Central memory CD8-positive, alpha-beta T cell (primary cell): ENCODE results near the gene GPAT2.
A peak's percentile ranks its signal among the peaks of the same experiment; 100 is the strongest.
"Not testable (repeated sequence)": the region's sequence is repeated elsewhere in the genome, so short reads cannot be mapped to it uniquely, and the experiment has no call there.

Source experiments
- ATAC-seq: fragments of 150-1000 bp; cut with Tn5 transposase; replicated peaks from 2 replicates; pipeline ENCODE4 v1.10.0; 2022; ENCODE audit warnings: mild to moderate bottlenecking, moderate FRiP score, moderate number of reproducible peaks; ENCODE audit not compliant: poor library complexity, severe bottlenecking; ENCODE audit errors: extremely low read depth
- DNase-seq, 2 donors: peaks; one replicate each; pipeline ENCODE4 v3.0.0; 2021; ENCODE audit warnings: low spot score in 2 of 2
- H3K27ac Mint-ChIP-seq: one replicate; pipeline ENCODE4 v1.8.0; 2022; ENCODE audit warnings: low read depth, mild to moderate bottlenecking, moderate library complexity, mixed read lengths
- H3K27me3 Mint-ChIP-seq: one replicate; pipeline ENCODE4 v1.8.0; 2022; ENCODE audit warnings: mixed read lengths
- H3K36me3 Mint-ChIP-seq: one replicate; pipeline ENCODE4 v1.8.0; 2022; ENCODE audit warnings: mild to moderate bottlenecking, moderate library complexity, mixed read lengths; ENCODE audit not compliant: insufficient read depth
- H3K4me1 Mint-ChIP-seq: one replicate; pipeline ENCODE4 v1.8.0; 2022; ENCODE audit warnings: mixed read lengths
- H3K4me3 Mint-ChIP-seq: one replicate; pipeline ENCODE4 v1.8.0; 2022; ENCODE audit warnings: mild to moderate bottlenecking, moderate library complexity, mixed read lengths
- H3K9me3 Mint-ChIP-seq: one replicate; pipeline ENCODE4 v1.8.0; 2022; ENCODE audit warnings: mixed read lengths

The GPAT2 gene, protein sequence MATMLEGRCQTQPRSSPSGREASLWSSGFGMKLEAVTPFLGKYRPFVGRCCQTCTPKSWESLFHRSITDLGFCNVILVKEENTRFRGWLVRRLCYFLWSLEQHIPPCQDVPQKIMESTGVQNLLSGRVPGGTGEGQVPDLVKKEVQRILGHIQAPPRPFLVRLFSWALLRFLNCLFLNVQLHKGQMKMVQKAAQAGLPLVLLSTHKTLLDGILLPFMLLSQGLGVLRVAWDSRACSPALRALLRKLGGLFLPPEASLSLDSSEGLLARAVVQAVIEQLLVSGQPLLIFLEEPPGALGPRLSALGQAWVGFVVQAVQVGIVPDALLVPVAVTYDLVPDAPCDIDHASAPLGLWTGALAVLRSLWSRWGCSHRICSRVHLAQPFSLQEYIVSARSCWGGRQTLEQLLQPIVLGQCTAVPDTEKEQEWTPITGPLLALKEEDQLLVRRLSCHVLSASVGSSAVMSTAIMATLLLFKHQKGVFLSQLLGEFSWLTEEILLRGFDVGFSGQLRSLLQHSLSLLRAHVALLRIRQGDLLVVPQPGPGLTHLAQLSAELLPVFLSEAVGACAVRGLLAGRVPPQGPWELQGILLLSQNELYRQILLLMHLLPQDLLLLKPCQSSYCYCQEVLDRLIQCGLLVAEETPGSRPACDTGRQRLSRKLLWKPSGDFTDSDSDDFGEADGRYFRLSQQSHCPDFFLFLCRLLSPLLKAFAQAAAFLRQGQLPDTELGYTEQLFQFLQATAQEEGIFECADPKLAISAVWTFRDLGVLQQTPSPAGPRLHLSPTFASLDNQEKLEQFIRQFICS

DNA sequence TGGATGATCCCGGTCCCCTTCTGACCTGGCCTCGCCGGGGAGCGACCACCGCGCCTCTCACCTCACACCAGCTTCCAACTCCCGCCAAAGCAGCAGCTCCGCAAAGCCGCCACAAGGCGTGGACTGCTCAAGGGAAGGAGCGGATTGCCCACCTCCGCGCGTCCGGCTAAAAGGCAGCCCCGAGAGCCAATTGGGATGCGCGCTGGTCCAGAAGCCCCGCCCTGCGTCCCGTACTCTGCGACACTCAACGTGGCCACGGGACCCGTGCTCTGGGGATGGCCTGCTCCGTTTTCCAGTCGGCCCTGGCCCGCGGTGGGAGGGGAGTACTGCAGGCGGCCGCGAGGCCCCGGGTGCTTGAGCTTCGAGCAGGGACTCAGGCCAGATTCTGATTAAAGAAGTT lies at the start of gene GPAT2:
TSS of gene GPAT2 (minus strand) at position 125 of the 400 bp plus-strand sequence. CDS start 2,557 bp downstream, outside the sequence.
- H3K4me1 Mint-ChIP-seq, H3K36me3 Mint-ChIP-seq, H3K4me3 Mint-ChIP-seq, H3K27ac Mint-ChIP-seq, H3K27me3 Mint-ChIP-seq, H3K9me3 Mint-ChIP-seq, DNase-seq: not testable (repeated sequence)
- peak; percentile 39 for ATAC-seq

DNA sequence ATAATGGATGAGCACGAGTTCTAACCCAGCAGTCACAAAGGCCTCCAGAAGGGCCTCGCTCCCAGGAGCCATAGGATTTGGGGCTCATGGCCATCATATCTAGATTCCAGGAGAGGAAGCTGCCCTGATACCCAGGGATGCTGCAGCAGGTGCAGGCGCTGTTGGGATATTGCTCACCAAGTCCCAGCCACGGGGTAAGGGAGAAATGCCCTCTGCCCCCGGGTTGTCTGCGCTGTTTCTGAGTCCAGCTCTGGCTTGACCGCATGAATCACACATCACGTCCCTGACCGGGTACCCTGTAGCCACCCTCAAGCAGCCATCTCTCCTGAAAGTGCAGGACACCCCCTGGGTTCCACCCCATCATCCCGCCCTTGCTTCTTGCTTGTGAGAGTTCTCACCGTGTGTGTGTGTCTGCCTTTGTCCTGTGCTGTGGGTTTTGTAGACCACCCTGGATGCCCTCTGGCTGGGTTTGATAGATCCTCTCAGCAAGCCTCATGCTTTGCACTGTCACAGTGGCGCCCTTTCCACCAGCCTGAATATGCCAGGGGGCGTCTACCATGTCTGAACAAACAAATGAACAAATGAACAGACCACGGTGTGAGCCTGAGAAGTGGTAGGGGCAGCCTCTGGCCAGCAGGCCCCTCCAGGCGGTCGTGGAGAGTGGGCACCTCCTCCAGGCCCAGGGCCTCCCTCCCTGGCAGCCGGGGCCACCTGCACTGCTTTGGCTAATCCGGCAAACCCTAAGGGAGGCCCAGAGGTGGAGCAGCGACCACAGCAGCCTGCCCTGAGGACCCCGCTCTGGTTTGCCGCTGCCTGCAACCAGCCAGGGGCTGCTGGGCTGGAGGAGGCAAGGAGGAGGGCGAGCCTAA lies 49.5 kb upstream of the GPAT2 start:
- DNase-seq (peak in 1 of 2 donors; percentile 11), ATAC-seq (no peak)
- Mint-ChIP-seq H3K9me3 (no peaks in the 10 kb centered on the region), H3K4me1 (no peaks in the 10 kb centered on the region), H3K27ac (no peak overlapping the region), H3K4me3 (no peak overlapping the region), H3K36me3 (no peaks in the 10 kb centered on the region), H3K27me3 (peaks cover 19% of the 10 kb centered on the region)

DNA sequence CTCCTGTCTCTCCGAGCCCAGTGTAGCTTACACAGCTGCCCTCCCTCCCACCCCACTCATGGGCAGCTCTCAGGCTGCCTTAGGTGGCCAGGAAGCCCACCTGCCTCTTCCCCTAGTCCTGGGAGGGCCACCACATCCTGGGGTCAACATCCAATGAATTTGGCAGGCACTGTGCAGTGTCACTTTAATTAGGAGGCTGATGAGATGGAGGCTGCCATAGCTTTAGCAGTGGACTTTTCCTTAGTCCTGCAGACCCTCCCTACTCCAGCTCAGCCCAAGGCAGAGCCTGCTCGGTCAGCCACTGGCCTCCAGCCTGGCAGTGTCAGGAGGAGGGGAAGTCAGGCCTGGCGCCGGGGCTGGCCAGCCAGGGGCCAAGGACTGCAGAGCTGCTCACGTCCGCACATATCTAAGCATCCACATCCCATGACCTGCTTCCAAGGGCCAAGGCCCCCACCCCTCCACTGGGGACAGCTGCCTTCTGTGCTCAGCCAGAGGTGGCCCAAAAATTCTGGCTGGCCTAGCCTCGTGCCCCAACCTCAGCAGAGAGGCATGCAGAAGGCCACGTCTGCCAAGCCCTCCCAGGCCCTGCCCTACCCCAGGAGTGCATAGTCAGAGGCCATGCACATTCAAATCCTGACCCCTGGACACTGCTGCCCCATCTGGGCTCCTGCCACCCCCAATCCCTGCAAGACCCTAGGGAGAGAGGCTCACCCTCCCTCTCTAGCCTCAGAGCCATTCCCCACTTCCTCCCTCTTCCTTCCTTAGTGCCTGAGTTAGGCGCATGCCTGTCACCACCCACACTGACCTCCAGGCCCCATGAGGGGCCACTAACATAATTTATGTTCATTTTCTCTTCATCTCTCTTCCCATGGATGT lies 48.6 kb upstream of the GPAT2 start:
- peak in 1 of 2 donors; percentile 4 for DNase-seq
- Mint-ChIP-seq H3K4me1 (no peaks in the 10 kb centered on the region), H3K27ac (no peak overlapping the region), H3K4me3 (no peak overlapping the region), H3K27me3 (peaks cover 19% of the 10 kb centered on the region), H3K36me3 (no peaks in the 10 kb centered on the region), H3K9me3 (no peaks in the 10 kb centered on the region)
- no peak for ATAC-seq

DNA sequence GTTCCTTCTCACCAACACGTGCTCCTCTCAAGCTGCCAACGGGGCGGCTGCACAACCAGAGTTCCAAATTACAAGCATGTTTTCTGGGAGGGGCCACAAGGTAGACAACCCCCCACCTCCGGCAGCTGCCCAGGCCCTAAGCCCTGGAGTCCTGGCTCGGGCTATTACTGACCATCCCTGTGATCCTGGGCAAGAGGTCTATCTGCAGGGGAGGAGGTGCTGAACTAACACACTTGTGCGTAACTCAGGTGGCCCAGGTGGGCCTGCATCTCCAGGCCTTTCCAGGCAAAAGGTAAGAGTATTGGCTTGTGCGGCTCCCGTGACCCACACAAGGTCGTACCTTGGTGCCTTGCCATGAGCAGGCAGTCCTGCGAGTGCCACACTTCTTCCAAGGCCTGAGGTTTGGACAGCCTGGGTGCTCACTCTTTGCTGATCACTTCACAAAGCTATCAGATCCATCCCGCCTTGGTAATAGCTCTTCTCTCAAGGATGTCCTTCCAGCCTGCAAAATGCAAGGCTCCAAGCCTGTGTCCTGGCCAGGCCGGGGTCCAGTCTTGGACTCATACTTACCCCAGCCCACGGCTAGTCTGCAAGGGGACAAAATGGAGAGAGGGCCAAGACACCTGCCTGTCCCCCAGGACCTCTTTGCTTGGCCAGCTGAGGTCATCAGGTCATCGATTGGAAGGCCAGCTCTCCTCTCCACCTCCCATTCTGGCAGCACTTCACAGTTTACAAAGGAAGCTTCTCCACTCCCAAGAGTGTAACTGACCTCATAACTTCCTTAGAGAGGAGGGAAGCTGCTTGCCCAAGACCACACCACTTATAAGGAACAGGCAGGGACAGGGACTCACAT lies 47.7 kb upstream of the GPAT2 start:
- H3K27ac Mint-ChIP-seq = no peak overlapping the region
- DNase-seq = no peak
- no peaks in the 10 kb centered on the region for H3K9me3 Mint-ChIP-seq
- no peaks in the 10 kb centered on the region for H3K4me1 Mint-ChIP-seq
- H3K36me3 Mint-ChIP-seq = no peaks in the 10 kb centered on the region
- peaks cover 19% of the 10 kb centered on the region for H3K27me3 Mint-ChIP-seq
- ATAC-seq = no peak
- no peak overlapping the region for H3K4me3 Mint-ChIP-seq

DNA sequence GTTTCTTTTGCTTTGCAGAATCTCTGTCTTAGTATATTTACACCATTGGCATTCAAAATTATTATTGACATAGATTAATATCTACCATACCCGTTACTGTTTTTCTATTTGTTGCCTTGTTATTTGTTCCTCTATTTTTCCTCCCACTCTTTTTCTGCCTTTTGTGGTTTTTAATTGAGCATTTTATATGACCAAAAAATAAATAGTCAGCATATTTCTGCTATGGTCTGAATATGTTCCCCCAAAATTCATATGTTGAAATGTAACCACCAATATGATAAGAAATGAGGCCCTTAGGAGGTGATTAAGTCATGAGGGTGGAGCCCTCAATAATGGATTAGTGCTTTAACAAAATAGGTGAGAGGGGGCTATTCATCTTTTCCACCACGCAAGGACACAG lies 46.3 kb upstream of the GPAT2 start:
- ATAC-seq (no peak), DNase-seq (no peak)
- H3K27ac Mint-ChIP-seq = no peak overlapping the region
- H3K27me3 Mint-ChIP-seq = peaks cover 19% of the 10 kb centered on the region
- H3K9me3 Mint-ChIP-seq = peaks cover 2% of the 10 kb centered on the region
- H3K36me3 Mint-ChIP-seq = no peaks in the 10 kb centered on the region
- H3K4me3 Mint-ChIP-seq = no peak overlapping the region
- H3K4me1 Mint-ChIP-seq = no peaks in the 10 kb centered on the region

DNA sequence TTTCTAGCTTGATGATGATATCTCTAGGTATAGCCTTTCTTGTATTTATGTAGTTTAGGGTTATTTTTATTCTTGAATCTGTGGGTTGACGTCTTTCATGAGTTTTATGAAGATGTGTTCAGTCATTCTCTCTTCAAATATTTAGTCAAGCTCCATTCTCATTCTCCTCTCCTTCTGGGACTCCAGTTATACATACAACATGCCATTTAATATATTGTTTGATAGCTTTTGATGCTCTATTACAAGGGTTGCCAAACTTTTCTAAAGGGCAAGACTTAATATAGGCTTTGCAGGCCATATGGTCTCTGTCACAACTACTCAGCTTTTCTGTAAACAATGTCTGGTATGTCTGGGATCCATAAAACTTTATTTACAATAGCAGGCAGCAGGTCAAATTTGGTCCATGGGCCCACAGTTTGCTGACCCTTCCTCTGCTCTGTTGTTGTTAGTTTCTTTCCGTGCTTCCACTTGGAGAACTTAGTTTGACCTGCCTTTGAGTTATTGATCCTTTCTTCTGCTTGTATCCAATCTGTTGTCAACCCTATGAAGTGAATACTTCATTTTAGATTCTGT lies 40.6 kb upstream of the GPAT2 start:
- ATAC-seq (no peak), DNase-seq (no peak)
- peaks cover 10% of the 10 kb centered on the region for H3K27me3 Mint-ChIP-seq
- no peaks in the 10 kb centered on the region for H3K4me1 Mint-ChIP-seq
- H3K9me3 Mint-ChIP-seq = peaks cover 12% of the 10 kb centered on the region
- no peak overlapping the region for H3K27ac Mint-ChIP-seq
- peaks cover 1% of the 10 kb centered on the region for H3K36me3 Mint-ChIP-seq
- no peak overlapping the region for H3K4me3 Mint-ChIP-seq

DNA sequence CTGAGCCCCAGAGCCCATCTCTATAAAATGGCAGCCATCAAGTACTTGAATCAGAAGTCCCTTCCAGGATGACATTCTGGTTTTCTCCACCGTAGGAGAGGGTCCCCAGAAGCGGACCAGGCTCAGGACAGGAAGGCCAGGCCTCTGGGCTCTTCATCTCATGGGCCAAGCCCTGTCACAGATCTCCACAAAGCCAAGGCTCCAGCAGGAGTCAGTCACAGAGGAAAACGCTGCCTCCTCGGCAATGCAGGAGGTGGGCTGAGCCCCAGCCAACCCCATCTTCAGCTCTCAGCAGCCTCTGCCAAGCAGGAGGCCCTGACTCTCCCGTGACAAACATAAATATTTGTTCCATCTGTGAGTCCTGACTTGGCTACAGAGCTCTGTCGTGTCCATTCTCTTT lies 39.4 kb upstream of the GPAT2 start:
- ATAC-seq = no peak
- DNase-seq = no peak
- peaks cover 1% of the 10 kb centered on the region for H3K36me3 Mint-ChIP-seq
- H3K4me1 Mint-ChIP-seq = no peaks in the 10 kb centered on the region
- H3K9me3 Mint-ChIP-seq = peaks cover 12% of the 10 kb centered on the region
- H3K27ac Mint-ChIP-seq = no peak overlapping the region
- peaks cover 14% of the 10 kb centered on the region for H3K27me3 Mint-ChIP-seq
- no peak overlapping the region for H3K4me3 Mint-ChIP-seq

DNA sequence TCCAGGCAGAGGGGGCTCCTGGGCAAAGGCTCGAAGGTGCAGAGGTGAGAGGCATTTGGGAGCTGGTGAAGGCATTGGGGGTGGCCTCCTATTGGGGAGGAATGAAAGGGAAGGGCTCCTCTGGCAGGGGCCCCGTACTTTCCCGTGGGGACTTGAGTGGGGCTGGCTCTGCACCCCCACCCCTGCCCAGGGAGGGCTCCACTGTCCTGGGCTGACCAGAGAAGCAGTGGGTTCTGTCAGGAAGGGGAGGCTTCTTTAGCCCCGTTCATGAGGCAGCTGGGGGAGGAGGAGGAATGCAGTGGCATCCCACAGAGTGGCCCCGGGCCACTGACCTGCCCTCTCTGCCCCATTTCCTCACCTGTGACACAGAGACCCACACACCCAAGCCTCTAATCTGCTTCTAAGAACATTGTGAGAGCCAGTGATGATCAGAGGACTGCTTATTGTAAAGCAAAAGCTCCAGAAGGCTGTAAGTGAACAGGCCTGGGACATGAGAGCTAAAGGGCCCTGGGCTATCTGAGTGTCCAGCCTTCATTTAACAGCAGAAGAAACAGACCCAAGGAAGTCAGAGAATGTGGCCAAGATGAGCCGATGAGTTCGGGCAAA lies 38.6 kb upstream of the GPAT2 start:
- Mint-ChIP-seq H3K9me3 (peaks cover 12% of the 10 kb centered on the region), H3K27ac (no peak overlapping the region), H3K27me3 (peaks cover 14% of the 10 kb centered on the region)

DNA sequence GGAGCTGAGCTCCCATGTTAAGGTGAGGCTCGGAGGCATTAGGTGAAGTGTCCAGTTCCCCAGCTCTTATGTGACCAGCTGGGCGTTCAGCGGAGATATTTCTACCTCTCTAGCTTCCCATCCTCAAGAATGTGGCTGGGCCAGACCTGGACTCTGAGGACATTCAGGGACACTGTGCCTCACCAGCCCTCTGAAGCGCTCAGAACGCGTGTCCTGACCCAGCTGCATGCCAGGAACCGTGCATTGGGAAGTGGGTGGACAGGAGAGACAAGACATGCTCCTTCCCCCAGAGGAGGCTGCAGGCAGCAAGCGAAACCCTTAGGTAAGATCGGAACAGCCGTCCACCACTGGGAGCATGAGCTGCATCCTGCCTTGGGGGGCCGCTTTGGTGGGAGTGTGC lies 38.0 kb upstream of the GPAT2 start:
- DNase-seq (no peak), ATAC-seq (no peak)
- Mint-ChIP-seq H3K4me1 (no peaks in the 10 kb centered on the region), H3K27ac (no peak overlapping the region), H3K27me3 (peaks cover 14% of the 10 kb centered on the region), H3K9me3 (peaks cover 12% of the 10 kb centered on the region), H3K4me3 (no peak overlapping the region), H3K36me3 (peaks cover 1% of the 10 kb centered on the region)

More for the DNA sequence above, 38.6 kb upstream of the GPAT2 start:
- Mint-ChIP-seq H3K4me3 (no peak overlapping the region), H3K36me3 (peaks cover 1% of the 10 kb centered on the region), H3K4me1 (no peaks in the 10 kb centered on the region)
- DNase-seq (no peak), ATAC-seq (no peak)

DNA sequence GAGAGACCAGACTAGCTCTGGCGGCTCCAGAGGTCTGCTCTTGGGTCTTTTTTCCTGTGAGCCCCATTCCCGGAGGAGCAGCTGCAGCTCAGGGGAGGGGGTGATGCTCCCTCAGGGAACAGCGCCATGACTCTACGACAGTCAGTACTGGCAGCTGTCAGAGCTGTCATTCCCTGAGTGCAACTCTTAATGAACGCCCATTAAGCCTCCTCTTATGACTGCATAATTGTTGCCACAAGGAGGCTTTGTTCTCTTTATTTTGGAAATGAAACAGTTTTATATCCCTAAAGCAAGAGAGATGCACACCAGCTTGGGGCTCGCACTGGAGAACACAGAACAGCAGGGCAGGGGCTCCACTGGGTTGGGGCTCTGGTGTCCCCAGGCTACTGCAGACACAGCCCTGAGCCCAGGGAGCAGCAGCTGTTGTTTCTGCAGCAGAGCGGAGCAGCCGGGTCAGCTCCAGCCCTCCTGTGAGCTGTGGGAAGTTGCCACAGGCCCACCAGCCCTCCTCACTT lies 37.3 kb upstream of the GPAT2 start:
- not testable (repeated sequence) for H3K4me1 Mint-ChIP-seq, H3K4me3 Mint-ChIP-seq, ATAC-seq, H3K36me3 Mint-ChIP-seq, H3K27ac Mint-ChIP-seq, DNase-seq
- Mint-ChIP-seq H3K9me3 (peaks cover 12% of the 10 kb centered on the region), H3K27me3 (peaks cover 14% of the 10 kb centered on the region)
